Measurements from ENCODE around the gene SMIM10L2A. TPM values are rescaled to one million over a fixed set of nuclear protein-coding genes. Genes with fewer than 3 reads are reported as not detected.
"Not testable (repeated sequence)": the region's sequence is repeated elsewhere in the genome, so short reads cannot be mapped to it uniquely, and the experiment has no call there.

SMIM10L2A gene
- total RNA-seq, 4 donors from 2014 or later: 0.83 to 1.6 (median 1.2) TPM

- no peak overlapping the region for H3K4me3 ChIP-seq
- no peak overlapping the region for H3K27ac ChIP-seq (replicated peaks in 1 of 4)
- intact Hi-C loops (cut with DNase I): no loop called here
- no peaks in the 10 kb centered on the region for H3K4me1 ChIP-seq
- peaks cover 0 to 1% (median 0%) of the 10 kb centered on the region in 4 donors for H3K27me3 ChIP-seq
- no peak for DNase-seq (ENCODE audit: extremely low spot score)
- H3K36me3 ChIP-seq: no peaks in the 10 kb centered on the region
- H3K9me3 ChIP-seq: peaks cover 0 to 15% (median 0%) of the 10 kb centered on the region in 4 donors
- no peak for TF ChIP-seq POLR2A (IDR thresholded peaks at IDR 0.05; ENCODE audit: low read depth)
- TF ChIP-seq POLR2AphosphoS5 (IDR thresholded peaks at IDR 0.05): no peak
- TF ChIP-seq, protein P1, sequence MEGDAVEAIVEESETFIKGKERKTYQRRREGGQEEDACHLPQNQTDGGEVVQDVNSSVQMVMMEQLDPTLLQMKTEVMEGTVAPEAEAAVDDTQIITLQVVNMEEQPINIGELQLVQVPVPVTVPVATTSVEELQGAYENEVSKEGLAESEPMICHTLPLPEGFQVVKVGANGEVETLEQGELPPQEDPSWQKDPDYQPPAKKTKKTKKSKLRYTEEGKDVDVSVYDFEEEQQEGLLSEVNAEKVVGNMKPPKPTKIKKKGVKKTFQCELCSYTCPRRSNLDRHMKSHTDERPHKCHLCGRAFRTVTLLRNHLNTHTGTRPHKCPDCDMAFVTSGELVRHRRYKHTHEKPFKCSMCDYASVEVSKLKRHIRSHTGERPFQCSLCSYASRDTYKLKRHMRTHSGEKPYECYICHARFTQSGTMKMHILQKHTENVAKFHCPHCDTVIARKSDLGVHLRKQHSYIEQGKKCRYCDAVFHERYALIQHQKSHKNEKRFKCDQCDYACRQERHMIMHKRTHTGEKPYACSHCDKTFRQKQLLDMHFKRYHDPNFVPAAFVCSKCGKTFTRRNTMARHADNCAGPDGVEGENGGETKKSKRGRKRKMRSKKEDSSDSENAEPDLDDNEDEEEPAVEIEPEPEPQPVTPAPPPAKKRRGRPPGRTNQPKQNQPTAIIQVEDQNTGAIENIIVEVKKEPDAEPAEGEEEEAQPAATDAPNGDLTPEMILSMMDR (IDR thresholded peaks at IDR 0.05): no peak
- TF ChIP-seq EP300 (IDR thresholded peaks at IDR 0.05): no peak
- WGBS: 51% methylated on average over 3 of the region's 3 CpGs
These were observed 31.6 kb downstream of the SMIM10L2A start for GRCh38 chrX:135453381-135453780.

DNA sequence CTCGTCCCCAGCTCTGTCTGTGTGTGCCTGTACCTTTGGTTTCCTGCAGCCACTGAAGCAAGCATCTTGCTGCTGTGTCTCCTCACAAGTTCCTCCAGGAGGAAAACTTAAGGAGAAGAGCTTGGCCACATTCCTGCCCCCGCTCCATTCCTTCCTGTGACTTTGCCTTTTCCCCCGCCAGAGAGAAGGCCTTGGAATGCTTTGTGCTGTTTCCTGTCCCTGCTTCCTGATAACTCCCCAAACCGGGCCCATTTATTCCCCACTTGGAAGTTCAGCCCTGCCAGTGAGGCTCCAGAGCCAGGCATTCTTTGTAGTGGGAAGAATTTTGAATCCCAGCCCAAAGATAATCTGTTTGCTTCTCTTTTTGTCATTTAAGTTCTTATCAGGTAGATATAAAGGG, 33.1 kb downstream of the SMIM10L2A start:
- no peak overlapping the region for H3K4me3 ChIP-seq
- intact Hi-C loops (cut with DNase I): no loop called here
- peaks cover 0 to 15% (median 0%) of the 10 kb centered on the region in 4 donors for H3K9me3 ChIP-seq
- no peak overlapping the region for H3K27ac ChIP-seq (replicated peaks in 1 of 4)
- no peaks in the 10 kb centered on the region for H3K4me1 ChIP-seq
- H3K36me3 ChIP-seq: no peaks in the 10 kb centered on the region
- 29% methylated on average over 4 of the region's 4 CpGs for WGBS
- no peak for TF ChIP-seq POLR2A (IDR thresholded peaks at IDR 0.05; ENCODE audit: low read depth)
- TF ChIP-seq EP300 (IDR thresholded peaks at IDR 0.05): no peak
- TF ChIP-seq, protein P1 (IDR thresholded peaks at IDR 0.05): no peak
- TF ChIP-seq POLR2AphosphoS5 (IDR thresholded peaks at IDR 0.05): no peak
- no peaks in the 10 kb centered on the region for H3K27me3 ChIP-seq
- DNase-seq (ENCODE audit: extremely low spot score): no peak

GRCh38 chrX:135461756-135462155, 40.0 kb downstream of the SMIM10L2A start:
- H3K9me3 ChIP-seq: peaks cover 0 to 14% (median 0%) of the 10 kb centered on the region in 4 donors
- H3K27me3 ChIP-seq; intact Hi-C loops (cut with DNase I); H3K36me3 ChIP-seq; H3K4me3 ChIP-seq; DNase-seq (ENCODE audit: extremely low spot score); H3K27ac ChIP-seq (replicated peaks in 1 of 4); H3K4me1 ChIP-seq: not testable (repeated sequence)
- WGBS: 66% methylated on average over 2 of the region's 2 CpGs

DNA sequence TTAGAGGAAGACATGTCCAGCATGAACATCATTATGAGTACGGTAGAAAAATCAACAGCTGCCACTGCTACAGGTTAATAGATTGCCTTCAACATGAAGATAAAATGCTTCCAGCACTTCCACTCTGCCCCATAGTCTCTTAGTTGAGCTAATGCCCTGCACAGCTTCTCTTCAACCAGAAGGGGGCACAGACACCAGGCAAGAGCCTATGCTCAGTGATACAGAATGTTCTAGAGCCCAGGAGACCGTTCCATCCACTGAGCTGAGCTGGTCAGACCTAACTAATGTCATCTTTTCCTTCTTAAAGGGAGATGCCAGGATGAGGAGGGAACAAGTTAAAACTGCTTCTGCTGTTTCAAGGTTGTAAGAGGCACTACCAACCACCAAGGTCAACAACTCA, 42.2 kb downstream of the SMIM10L2A start:
- H3K27me3 ChIP-seq: no peaks in the 10 kb centered on the region
- H3K36me3 ChIP-seq: no peaks in the 10 kb centered on the region
- DNase-seq (ENCODE audit: extremely low spot score): no peak
- TF ChIP-seq, protein P1 (IDR thresholded peaks at IDR 0.05): peak in 1 of 3 experiments; percentile 9
- TF ChIP-seq POLR2AphosphoS5 (IDR thresholded peaks at IDR 0.05): no peak
- H3K9me3 ChIP-seq: no peaks in the 10 kb centered on the region
- H3K4me1 ChIP-seq: no peaks in the 10 kb centered on the region
- H3K27ac ChIP-seq (replicated peaks in 1 of 4): no peak overlapping the region
- intact Hi-C loops (cut with DNase I): no loop called here
- WGBS: 84% methylated on average over 2 of the region's 2 CpGs
- no peak overlapping the region for H3K4me3 ChIP-seq

- Histone ChIP-seq H3K4me1 (no peaks in the 10 kb centered on the region), H3K27me3 (no peaks in the 10 kb centered on the region), H3K9me3 (no peaks in the 10 kb centered on the region), H3K36me3 (no peaks in the 10 kb centered on the region), H3K27ac (replicated peaks in 1 of 4) (no peak overlapping the region), H3K4me3 (no peak overlapping the region)
- WGBS: 66% methylated on average over 3 of the region's 3 CpGs
- no peak for DNase-seq (ENCODE audit: extremely low spot score)
- intact Hi-C loops (cut with DNase I): no loop called here
- TF ChIP-seq EP300 (IDR thresholded peaks at IDR 0.05) (no peak), POLR2AphosphoS5 (IDR thresholded peaks at IDR 0.05) (no peak), POLR2A (IDR thresholded peaks at IDR 0.05; ENCODE audit: low read depth) (no peak)
These were observed 54.6 kb downstream of the SMIM10L2A start for GRCh38 chrX:135476378-135476777.

DNA sequence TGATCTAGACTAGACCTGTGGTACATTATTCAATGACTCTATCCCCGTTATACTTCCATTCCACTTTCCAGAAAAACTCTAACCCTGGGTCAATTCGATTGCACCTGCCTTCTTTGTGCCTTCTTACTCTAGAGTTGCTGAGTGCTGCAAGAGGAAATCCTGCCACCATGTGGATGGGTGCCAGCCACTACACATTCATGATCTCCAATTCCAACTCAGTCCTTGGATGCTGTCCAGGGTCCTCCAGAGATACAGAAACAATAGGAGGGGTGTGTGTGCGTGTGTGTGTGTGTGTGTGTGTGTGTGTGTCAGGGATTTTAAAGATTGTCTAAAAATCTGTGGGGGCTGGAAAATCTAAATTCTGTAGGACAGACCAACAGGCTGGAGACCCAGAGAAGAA, 55.8 kb downstream of the SMIM10L2A start:
- Histone ChIP-seq H3K27ac (replicated peaks in 1 of 4) (no peak overlapping the region), H3K4me1 (no peaks in the 10 kb centered on the region), H3K4me3 (no peak overlapping the region), H3K27me3 (no peaks in the 10 kb centered on the region), H3K36me3 (no peaks in the 10 kb centered on the region), H3K9me3 (no peaks in the 10 kb centered on the region)
- 24% methylated on average over 3 of the region's 3 CpGs for WGBS
- TF ChIP-seq, protein P1 (IDR thresholded peaks at IDR 0.05): peak; percentile 16 to 31 (median 21)
- TF ChIP-seq POLR2AphosphoS5 (IDR thresholded peaks at IDR 0.05): no peak
- intact Hi-C loops (cut with DNase I): no loop called here
- no peak for DNase-seq (ENCODE audit: extremely low spot score)

Measured in esophagus muscularis mucosa (tissue), 4 donors.